WTC11 (cell line): ENCODE data around the gene SOX15. TPM values are rescaled to one million over a fixed set of nuclear protein-coding genes. Genes with fewer than 3 reads are reported as not detected.

Experiments used
- ATAC-seq: fragments of 200-7000 bp; cut with Tn5 transposase; 2 replicates; pipeline ENCODE4 v1.10.0; 2021; ENCODE audit warnings: mild to moderate bottlenecking, moderate library complexity
- CTCF ChIA-PET: fragments of 300-600 bp; sonication (Branson Sonifier 250); formaldehyde crosslinking; loops from one replicate; lab custom pipeline; 2021; ENCODE audit warnings: antibody characterized with exemption; lab: Charles Lee
- POLR2A ChIA-PET: fragments of 350-600 bp; sonication (Branson Sonifier 250); formaldehyde crosslinking; loops from one replicate; lab custom pipeline; 2021; ENCODE audit warnings: antibody characterized with exemption; lab: Charles Lee
- DNase-seq: peaks from one replicate; pipeline ENCODE4 v3.0.0; 2021; ENCODE audit warnings: low spot score
- H3K27ac Mint-ChIP-seq: 2 replicates; pipeline ENCODE4 v1.8.0; 2021; ENCODE audit warnings: mixed read lengths
- H3K27me3 Mint-ChIP-seq: 2 replicates; pipeline ENCODE4 v1.8.0; 2021; ENCODE audit warnings: low read depth, mild to moderate bottlenecking, moderate library complexity, mixed read lengths
- H3K36me3 Mint-ChIP-seq: 2 replicates; pipeline ENCODE4 v1.8.0; 2021; ENCODE audit warnings: mixed read lengths
- H3K4me1 Mint-ChIP-seq: 2 replicates; pipeline ENCODE4 v1.8.0; 2022; ENCODE audit warnings: mixed read lengths
- H3K4me3 Mint-ChIP-seq: 2 replicates; pipeline ENCODE4 v1.8.0; 2021; ENCODE audit warnings: mild to moderate bottlenecking, moderate library complexity, mixed read lengths
- H3K9me3 Mint-ChIP-seq: 2 replicates; pipeline ENCODE4 v1.8.0; 2021; ENCODE audit warnings: mixed read lengths
- ARID4B ChIP-seq: sonication (generic); formaldehyde crosslinking; IDR thresholded peaks from 2 replicates; pipeline ENCODE4 v1.8.0; 2023; ENCODE audit warnings: missing genetic modification reagents, mild to moderate bottlenecking, borderline replicate concordance
- ATF1 ChIP-seq: sonication (generic); formaldehyde crosslinking; IDR thresholded peaks from 2 replicates; pipeline ENCODE4 v1.8.1; 2023; ENCODE audit warnings: mild to moderate bottlenecking, moderate library complexity, missing genetic modification reagents
- CREM ChIP-seq: sonication (generic); formaldehyde crosslinking; IDR thresholded peaks from 2 replicates; pipeline ENCODE4 v1.8.1; 2022; ENCODE audit warnings: mild to moderate bottlenecking, missing genetic modification reagents, moderate library complexity
- E2F1 ChIP-seq: sonication (generic); formaldehyde crosslinking; IDR thresholded peaks from 2 replicates; pipeline ENCODE4 v1.8.0; 2022; ENCODE audit warnings: mild to moderate bottlenecking, missing genetic modification reagents
- ESRRA ChIP-seq: sonication (generic); formaldehyde crosslinking; IDR thresholded peaks from 2 replicates; pipeline ENCODE4 v1.8.1; 2022; ENCODE audit warnings: mild to moderate bottlenecking, missing genetic modification reagents, borderline replicate concordance
- FOXP4 ChIP-seq: sonication (generic); formaldehyde crosslinking; IDR thresholded peaks from 2 replicates; pipeline ENCODE4 v1.8.0; 2022; ENCODE audit warnings: mild to moderate bottlenecking, missing genetic modification reagents
- IRF2 ChIP-seq: sonication (generic); formaldehyde crosslinking; IDR thresholded peaks from 2 replicates; pipeline ENCODE4 v1.8.0; 2022; ENCODE audit warnings: low read depth, missing genetic modification reagents, borderline replicate concordance
- MXD4 ChIP-seq: fragments of 250-450 bp; sonication (Bioruptor Pico); IDR thresholded peaks from 2 replicates; pipeline ENCODE4 v1.8.0; 2021; ENCODE audit warnings: mild to moderate bottlenecking, moderate library complexity, borderline replicate concordance
- MYBL2 ChIP-seq: sonication (generic); formaldehyde crosslinking; IDR thresholded peaks from 2 replicates; pipeline ENCODE4 v1.8.1; 2023; ENCODE audit warnings: mild to moderate bottlenecking, moderate library complexity, missing genetic modification reagents
- NFYB ChIP-seq: sonication (generic); formaldehyde crosslinking; conservative IDR thresholded peaks from 2 replicates; pipeline ENCODE4 v1.8.0; 2022; ENCODE audit warnings: low read depth, missing genetic modification reagents
- SMAD3 ChIP-seq: sonication (generic); formaldehyde crosslinking; IDR thresholded peaks from 2 replicates; pipeline ENCODE4 v1.8.0; 2022; ENCODE audit warnings: missing genetic modification reagents, mild to moderate bottlenecking, borderline replicate concordance
- TCF7 ChIP-seq: sonication (generic); formaldehyde crosslinking; IDR thresholded peaks from 2 replicates; pipeline ENCODE4 v1.8.0; 2022; ENCODE audit warnings: mild to moderate bottlenecking, low read depth, missing genetic modification reagents, moderate library complexity
- TEAD1 ChIP-seq: sonication (generic); formaldehyde crosslinking; IDR thresholded peaks from 2 replicates; pipeline ENCODE4 v1.8.0; 2022; ENCODE audit warnings: mild to moderate bottlenecking, missing genetic modification reagents
- USF1 ChIP-seq: sonication (generic); formaldehyde crosslinking; IDR thresholded peaks from 2 replicates; pipeline ENCODE4 v1.8.0; 2022; ENCODE audit warnings: mild to moderate bottlenecking, missing genetic modification reagents
- ZNF263 ChIP-seq: sonication (generic); formaldehyde crosslinking; IDR thresholded peaks from 2 replicates; pipeline ENCODE4 v1.8.1; 2022; ENCODE audit warnings: low read depth, mild to moderate bottlenecking, moderate library complexity, missing genetic modification reagents
- total RNA-seq: library from RNA; stranded (reverse); gene quantifications from 3 replicates; pipeline ENCODE4 v1.2.3, GENCODE V29; 2021
- TF ChIP-seq, protein P1 (sequence below): sonication (generic); formaldehyde crosslinking; IDR thresholded peaks from 2 replicates; pipeline ENCODE4 v1.8.1; 2023; ENCODE audit warnings: mild to moderate bottlenecking, missing genetic modification reagents, moderate library complexity
- TF ChIP-seq, protein P2 (sequence below): sonication (generic); formaldehyde crosslinking; IDR thresholded peaks from 2 replicates; pipeline ENCODE4 v1.8.1; 2023; ENCODE audit warnings: mild to moderate bottlenecking, missing genetic modification reagents, borderline replicate concordance
- TF ChIP-seq, protein P3 (sequence below): fragments of 250-450 bp; sonication (Bioruptor Pico); conservative IDR thresholded peaks from 2 replicates; pipeline ENCODE4 v1.9.0; 2021; ENCODE audit warnings: mild to moderate bottlenecking

Gene SOX15
- total RNA-seq, 1 experiment from 2014 or later = 19.9 TPM

DNA sequence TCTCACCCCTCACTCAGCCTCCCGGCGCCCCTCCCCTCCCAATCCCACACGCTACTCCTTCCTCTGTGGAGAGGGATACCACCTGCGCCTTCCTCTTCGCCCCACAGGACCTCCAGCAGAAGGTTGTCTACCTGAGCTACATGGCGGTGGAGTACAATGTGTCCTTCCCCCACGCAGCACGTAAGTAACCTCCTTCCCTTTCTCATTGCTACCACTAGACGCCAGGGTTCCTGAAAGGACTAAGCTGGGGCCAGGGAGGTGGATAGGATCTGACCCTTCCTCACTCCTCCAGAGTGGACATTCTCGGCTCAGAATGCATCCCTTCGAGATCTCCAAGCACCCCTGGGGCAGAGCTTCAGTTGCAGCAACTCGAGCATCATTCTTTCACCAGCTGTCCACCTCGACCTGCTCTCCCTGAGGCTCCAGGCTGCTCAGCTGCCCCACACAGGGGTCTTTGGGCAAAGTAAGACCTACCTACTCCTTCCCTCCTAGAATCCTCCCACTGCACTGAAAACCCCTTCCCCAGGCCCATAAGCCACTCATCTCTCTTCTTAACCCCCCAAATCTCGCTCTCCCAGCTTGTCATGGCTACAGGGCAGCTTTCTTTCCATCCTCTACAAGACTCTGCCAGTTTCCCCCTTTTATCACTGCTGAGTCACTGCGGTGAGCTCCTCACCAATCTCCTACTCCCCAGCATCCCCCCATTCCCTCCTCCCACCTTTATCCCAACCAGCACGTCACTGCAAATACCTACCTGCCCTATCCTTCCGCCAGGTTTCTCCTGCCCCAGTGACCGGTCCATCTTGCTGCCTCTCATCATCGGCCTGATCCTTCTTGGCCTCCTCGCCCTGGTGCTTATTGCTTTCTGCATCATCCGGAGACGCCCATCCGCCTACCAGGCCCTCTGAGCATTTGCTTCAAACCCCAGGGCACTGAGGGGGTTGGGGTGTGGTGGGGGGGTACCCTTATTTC, 9.0 kb downstream of the SOX15 start:
- Mint-ChIP-seq H3K36me3 (peaks cover 36% of the 10 kb centered on the region), H3K4me3 (no peak overlapping the region), H3K9me3 (no peaks in the 10 kb centered on the region), H3K27me3 (no peaks in the 10 kb centered on the region), H3K27ac (peak overlapping the region; percentile 81), H3K4me1 (peaks cover 58% of the 10 kb centered on the region)
- no peak for ATAC-seq
- DNase-seq = no peak
- TF ChIP-seq TEAD1 (CRISPR knock-in tag) (no peak), MYBL2 (CRISPR knock-in tag) (no peak), CREM (CRISPR knock-in tag) (no peak), NFYB (CRISPR knock-in tag) (no peak), IRF2 (CRISPR knock-in tag) (no peak), ESRRA (CRISPR knock-in tag) (no peak), ZNF263 (CRISPR knock-in tag) (no peak), ATF1 (no peak), E2F1 (CRISPR knock-in tag) (no peak), MXD4 (no peak), TCF7 (CRISPR knock-in tag) (no peak), USF1 (CRISPR knock-in tag) (no peak), SMAD3 (CRISPR knock-in tag) (no peak), FOXP4 (no peak), ARID4B (no peak)
- TF ChIP-seq, protein P1, sequence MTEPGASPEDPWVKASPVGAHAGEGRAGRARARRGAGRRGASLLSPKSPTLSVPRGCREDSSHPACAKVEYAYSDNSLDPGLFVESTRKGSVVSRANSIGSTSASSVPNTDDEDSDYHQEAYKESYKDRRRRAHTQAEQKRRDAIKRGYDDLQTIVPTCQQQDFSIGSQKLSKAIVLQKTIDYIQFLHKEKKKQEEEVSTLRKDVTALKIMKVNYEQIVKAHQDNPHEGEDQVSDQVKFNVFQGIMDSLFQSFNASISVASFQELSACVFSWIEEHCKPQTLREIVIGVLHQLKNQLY (CRISPR knock-in tag) = no peak
- TF ChIP-seq, protein P2, sequence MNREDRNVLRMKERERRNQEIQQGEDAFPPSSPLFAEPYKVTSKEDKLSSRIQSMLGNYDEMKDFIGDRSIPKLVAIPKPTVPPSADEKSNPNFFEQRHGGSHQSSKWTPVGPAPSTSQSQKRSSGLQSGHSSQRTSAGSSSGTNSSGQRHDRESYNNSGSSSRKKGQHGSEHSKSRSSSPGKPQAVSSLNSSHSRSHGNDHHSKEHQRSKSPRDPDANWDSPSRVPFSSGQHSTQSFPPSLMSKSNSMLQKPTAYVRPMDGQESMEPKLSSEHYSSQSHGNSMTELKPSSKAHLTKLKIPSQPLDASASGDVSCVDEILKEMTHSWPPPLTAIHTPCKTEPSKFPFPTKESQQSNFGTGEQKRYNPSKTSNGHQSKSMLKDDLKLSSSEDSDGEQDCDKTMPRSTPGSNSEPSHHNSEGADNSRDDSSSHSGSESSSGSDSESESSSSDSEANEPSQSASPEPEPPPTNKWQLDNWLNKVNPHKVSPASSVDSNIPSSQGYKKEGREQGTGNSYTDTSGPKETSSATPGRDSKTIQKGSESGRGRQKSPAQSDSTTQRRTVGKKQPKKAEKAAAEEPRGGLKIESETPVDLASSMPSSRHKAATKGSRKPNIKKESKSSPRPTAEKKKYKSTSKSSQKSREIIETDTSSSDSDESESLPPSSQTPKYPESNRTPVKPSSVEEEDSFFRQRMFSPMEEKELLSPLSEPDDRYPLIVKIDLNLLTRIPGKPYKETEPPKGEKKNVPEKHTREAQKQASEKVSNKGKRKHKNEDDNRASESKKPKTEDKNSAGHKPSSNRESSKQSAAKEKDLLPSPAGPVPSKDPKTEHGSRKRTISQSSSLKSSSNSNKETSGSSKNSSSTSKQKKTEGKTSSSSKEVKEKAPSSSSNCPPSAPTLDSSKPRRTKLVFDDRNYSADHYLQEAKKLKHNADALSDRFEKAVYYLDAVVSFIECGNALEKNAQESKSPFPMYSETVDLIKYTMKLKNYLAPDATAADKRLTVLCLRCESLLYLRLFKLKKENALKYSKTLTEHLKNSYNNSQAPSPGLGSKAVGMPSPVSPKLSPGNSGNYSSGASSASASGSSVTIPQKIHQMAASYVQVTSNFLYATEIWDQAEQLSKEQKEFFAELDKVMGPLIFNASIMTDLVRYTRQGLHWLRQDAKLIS (CRISPR knock-in tag) = no peak
- TF ChIP-seq, protein P3, sequence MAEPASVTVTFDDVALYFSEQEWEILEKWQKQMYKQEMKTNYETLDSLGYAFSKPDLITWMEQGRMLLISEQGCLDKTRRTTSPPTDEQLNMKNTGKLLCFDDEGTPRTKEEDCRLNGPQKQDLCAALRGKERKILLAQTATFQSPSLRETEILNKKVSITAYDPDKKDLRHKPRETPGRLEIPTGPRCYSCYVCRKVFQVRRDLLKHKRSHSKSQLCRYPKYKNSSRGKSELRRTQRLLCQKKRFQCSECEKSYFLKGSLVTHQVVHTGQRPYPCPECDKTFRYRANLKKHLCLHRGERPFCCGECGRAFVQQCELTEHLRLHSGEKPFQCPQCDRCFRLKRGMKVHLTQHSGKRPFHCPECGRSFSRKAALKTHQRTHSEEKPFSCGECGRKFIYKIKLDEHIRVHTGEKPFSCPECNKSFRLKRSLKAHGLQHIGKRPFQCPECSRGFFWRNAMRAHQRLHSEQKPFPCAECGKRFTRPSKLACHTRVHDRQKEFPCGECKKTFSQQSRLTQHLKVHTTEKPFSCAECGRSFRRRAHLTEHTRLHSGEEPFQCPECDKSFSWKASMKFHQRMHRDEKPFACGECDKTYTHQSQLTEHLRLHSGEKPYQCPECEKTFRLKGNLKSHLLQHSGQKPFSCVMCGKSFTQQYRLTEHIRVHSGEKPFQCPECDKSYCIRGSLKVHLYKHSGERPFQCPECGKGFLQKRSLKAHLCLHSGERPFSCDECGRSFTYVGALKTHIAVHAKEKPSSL (CRISPR knock-in tag) = no peak
- ChIA-PET CTCF (interaction anchor here (1.3 to 4.3 kb wide), 5 partner anchors 9 to 92 kb away, joined by 3 to 36 read pairs (median 6); partner anchors contain the start of gene SOX15), POLR2A (interaction anchor here (0.8 to 2.6 kb wide), 4 partner anchors 9 to 106 kb away, joined by 3 to 17 read pairs (median 5); partner anchors contain the start of genes ATP1B2 and SOX15)
